Glomerular endothelial cell (primary cell): Measurements from ENCODE around the gene SPINK7. TPM values are rescaled to one million over a fixed set of nuclear protein-coding genes. Genes with fewer than 3 reads are reported as not detected.
"Not testable (repeated sequence)": the region's sequence is repeated elsewhere in the genome, so short reads cannot be mapped to it uniquely, and the experiment has no call there.

Source experiments
- DNase-seq: peaks from one replicate; pipeline ENCODE4 v3.0.0-alpha.2; 2011; ENCODE audit warnings: low read depth, low spot score; ENCODE audit errors: extremely low read depth
- total RNA-seq: library from RNA; depleted of rRNA; stranded (reverse); fragments of >200 nt; gene quantifications from 2 replicates; pipeline ENCODE4 v1.2.3, GENCODE V29; 2015

The SPINK7 gene
- not detected in 2 replicates for total RNA-seq

DNA sequence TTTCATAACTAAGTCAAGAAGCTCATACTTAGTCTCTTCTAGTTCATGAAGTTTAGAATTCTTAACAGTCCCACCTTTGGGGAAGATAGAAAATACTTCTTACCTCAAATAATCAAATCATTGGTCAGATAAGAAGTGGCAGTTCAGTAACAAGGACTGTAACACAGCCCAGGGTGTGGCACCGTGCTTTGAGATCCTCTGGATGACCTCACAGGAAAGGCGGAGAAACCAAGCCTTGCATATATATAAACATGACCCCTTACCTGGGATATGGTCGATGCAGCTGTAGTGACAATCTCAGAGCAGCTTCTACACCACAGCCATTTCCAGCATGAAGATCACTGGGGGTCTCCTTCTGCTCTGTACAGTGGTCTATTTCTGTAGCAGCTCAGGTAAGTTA lies at the start of gene SPINK7:
Gene SPINK7 (plus strand): TSS at position 271 of the 400 bp plus-strand sequence. CDS start 61 bp downstream, at position 332.
- DNase-seq = no peak

DNA sequence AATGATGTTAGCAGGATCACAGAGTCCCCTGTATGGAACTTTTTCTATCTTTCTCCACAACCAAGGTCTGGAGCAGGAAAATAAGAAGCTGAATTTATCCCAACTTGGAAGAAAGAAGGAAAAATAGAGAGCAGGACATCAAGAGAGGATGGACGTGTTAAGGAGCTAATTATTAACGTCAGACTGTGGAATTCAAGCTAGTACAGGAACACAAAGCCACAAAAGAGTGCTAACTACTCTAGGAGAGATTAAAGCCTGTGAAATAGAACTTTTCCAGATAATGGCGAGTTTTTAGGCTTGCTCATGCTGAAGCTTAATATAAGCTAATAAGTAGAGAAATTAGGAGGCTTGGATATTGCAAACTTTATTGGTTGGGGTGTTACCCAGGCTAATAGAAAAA lies 44.3 kb upstream of the SPINK7 start:
- DNase-seq = no peak

DNA sequence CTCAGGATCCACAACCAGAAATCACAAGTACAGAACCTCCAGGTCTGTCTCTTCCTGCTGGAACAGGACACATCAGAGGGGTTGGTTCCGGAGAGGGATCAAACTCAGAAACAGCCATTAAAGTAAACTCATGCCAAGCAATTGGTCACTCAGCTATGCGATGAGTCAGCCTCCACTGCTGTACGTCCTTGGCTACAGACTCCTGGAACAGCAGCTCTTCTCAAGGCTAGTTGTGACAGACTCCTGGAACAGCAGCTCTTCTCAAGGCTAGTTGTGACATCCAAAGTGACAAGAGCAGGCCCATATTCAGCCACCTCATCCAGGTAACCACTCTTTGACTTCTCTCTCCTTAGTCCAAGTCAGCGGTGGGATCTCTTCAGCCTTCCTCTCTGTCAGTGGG lies 43.7 kb upstream of the SPINK7 start, which contains the start of gene SPINK13:
Gene SPINK13 (plus strand): TSS at position 229 of the 400 bp plus-strand sequence. CDS start 1,279 bp downstream, outside the sequence.
- DNase-seq = peak; percentile 22

DNA sequence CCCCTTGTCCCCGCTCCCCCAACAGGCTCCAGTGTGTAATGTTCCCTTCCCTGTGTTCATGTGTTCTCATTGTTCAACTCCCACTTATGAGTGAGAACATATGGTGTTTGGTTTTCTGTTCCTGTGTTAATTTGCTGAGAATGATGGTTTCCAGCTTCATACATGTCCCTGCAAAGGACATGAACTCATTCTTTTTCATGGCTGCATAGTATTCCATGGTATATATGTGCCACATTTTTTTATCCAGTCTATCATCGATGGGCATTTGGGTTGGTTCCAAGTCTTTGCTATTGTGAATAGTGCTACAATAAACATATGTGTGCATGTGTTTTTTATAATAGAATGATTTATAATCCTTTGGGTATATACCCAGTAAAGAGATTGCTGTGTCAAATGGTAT lies 37.1 kb upstream of the SPINK7 start:
- DNase-seq = not testable (repeated sequence)

DNA sequence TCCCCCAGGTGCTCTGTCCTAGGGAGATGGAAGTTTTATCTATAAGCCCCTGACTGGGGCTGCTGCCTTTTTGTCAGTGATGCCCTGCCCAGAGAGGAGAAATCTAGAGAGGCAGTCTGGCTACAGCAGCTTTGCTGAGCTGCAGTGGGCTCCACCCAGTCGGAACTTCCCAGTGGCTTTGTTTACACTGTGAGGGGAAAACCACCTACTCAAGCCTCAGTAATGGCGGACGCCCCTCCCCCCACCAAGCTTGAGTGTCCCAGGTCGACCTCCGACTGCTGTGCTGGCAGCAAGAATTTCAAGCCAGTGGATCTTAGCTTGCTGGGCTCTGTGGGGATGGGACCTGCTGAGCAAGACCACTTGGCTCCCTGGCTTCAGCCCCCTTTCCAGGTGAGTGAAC lies 31.3 kb upstream of the SPINK7 start:
- not testable (repeated sequence) for DNase-seq

GRCh38 chr5:148281336-148281735 lies 30.9 kb upstream of the SPINK7 start:
- DNase-seq = not testable (repeated sequence)

DNA sequence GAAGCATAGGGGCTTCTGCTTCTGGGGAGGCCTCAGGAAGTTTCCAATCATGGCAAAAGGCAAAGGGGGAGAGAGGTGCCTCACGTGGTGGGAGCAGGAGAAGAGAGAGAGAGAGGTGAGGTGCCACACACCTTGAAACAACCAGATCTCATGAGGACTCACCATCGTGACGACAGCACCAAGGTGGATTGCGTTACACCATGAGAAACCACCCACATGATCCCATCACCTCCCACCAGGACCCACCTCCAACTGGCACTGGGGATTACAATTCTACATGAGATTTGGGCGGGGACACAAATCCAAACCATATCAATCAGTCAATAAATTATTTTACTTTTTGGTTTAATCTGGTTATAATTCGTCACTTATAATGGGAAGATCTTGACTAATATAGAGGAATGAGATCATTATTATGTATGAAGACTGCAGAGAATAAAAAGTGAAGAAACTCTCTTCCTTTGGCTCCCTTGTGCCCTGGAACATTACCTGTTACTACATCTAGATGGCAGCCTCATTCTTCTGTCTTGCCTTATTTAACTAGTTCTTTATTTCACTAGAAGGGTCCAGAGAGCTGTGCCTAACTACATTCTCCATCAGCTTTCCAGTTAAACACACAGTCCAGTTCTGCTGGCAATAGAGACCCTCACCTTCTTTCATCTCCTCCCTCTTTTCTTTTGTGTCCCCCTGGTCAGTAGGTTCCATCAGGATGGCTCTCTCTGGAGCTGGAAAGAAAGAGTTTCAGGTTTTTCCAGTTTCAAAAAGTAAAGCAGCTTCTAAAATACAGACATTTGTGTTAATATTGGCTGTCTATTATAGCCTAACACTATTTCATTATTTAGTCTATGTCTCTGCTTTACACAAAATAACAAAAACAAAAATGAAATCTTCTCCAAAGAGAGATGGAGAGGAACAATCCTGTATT lies 21.7 kb upstream of the SPINK7 start:
- DNase-seq = no peak

GRCh38 chr5:148297731-148298130 lies 14.5 kb upstream of the SPINK7 start:
- DNase-seq = no peak

DNA sequence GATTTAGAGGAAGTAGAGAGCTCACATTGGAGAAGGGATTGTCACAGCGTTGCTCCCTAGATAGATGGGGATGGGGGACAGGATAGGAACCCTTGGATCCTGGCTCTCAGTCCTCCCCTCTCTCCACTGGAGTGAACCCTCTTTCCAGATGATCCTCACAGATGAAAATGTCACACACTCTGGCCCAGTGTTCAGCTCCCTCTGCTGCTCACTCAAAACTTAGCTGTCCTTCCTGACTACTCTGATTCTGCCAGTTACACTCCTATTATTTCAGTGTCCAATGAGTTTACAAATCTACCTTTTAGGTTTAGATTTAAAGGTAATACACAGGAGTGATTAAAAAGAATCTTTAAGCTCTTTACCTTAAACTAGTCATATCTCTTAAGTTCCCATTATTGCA lies 5.8 kb upstream of the SPINK7 start:
- DNase-seq = no peak

DNA sequence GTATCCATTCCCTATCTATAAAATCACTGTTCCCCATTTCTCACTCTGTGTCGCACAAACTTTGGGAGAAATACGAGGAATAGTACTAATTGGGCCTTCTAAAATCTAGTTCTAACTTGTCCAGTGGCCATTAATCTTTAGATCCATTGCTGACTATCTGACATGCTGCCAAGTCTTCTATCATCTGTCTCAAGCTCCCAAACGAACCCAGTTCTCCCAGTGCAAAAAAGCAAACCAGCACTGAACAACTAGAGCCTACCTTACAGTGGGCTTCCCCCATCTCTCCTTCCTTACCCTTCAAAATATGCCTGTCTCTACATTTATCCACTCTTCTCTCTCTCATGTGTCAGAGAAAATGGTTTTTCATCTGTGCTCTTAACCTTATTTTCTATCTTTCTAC lies 3.2 kb upstream of the SPINK7 start:
- DNase-seq = no peak

DNA sequence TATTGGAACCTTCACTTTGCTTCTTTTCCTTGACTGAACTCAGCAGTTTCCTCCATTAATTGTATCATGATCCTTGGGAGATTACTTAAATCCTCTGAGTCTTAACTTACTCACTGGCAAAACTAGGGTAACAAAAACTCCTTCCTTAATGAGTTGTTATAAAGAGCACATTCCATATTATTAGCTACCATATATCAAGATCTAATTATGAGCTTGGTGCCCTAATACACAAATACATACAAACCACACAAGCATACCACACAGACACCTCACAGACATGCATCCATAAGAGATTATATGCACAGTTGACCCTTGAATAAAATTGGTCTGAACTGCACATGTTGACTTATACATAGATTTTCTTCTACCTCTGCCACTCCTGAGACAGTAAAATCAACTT lies 2.5 kb upstream of the SPINK7 start:
- DNase-seq = no peak

DNA sequence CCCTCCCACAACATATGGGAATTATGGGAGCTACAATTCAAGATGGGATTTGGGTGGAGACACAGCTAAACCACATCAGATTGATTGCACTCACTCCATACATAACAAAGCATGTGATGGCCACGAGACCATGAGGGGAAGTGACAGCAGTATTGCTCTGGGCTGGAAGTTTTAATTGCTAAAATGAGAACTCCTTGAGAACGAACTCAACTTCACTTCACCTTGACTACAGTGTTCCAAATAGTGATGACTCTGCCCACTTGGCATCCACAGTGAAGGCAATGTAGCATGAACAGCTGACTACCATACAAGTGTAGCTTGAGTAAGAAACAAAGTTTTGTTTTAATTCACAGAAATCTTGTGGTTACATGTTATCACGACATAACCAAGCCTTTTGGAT lies 739 bp upstream of the SPINK7 start:
- DNase-seq = no peak

DNA sequence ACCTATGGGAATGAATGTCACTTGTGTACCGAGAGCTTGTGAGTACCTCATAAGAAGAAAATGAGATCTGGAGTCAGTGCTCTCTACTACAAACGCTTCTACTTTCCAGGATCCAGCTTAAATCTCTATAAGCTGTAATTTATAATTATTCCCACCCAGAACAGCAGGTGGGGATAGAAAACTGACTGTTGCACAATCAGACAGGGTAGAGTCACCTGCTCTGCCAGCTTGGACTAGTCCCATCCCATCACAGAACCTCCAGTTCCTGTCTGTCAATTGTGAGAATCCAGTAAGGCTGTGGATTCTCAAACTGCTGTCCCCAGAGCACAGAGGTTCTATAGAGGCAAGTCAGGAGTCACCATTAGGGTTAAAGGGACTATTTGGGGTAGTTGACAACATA lies 2.0 kb downstream of the SPINK7 start:
- no peak for DNase-seq

DNA sequence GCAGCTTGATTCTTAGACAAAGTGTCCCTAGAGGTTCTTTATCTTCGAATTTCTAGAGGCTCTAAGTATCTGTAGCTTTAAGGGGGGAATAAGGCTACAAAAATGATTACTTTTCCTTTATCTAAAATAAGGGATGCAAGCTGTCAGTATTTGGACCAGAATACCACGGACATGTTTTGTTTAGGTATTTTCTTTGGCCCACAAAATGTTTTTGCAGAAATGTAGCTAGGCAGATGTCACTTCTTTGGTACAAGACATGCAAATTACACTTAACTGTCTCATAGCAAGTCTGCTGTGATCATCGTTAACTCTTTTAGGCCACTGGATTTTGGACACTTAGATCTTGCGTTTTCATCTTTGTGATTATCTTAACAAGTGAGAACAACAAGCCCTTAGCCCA lies 2.5 kb downstream of the SPINK7 start:
- no peak for DNase-seq

GRCh38 chr5:148320011-148320963 lies 8.1 kb downstream of the SPINK7 start:
- DNase-seq = not testable (repeated sequence)

GRCh38 chr5:148333262-148333849 lies 21.1 kb downstream of the SPINK7 start:
- DNase-seq = no peak

DNA sequence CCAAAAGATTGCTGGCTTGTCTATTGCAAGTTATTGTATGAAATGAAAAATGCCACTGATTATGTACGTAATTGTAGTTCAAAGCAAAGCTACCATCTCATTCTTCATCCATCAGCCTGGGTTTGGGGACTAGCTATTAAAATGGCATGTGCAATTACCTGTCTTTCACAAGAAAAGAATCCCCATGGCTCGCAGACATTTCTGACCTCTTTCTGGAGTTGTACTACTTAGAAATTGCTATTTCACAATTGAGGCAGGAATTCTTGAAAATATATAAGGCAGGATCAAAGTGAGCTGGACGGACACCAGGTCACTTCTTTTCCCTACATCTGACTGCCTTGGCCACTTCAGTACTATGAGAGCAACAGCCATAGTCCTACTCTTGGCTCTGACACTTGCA lies 23.0 kb downstream of the SPINK7 start, which contains the start of gene SPINK9:
Gene SPINK9 (plus strand): TSS at position 301 of the 400 bp plus-strand sequence. CDS start 55 bp downstream, at position 356.
- DNase-seq = no peak

- no peak for DNase-seq
Measured at GRCh38 chr5:148336704-148337435, 24.6 kb downstream of the SPINK7 start.

DNA sequence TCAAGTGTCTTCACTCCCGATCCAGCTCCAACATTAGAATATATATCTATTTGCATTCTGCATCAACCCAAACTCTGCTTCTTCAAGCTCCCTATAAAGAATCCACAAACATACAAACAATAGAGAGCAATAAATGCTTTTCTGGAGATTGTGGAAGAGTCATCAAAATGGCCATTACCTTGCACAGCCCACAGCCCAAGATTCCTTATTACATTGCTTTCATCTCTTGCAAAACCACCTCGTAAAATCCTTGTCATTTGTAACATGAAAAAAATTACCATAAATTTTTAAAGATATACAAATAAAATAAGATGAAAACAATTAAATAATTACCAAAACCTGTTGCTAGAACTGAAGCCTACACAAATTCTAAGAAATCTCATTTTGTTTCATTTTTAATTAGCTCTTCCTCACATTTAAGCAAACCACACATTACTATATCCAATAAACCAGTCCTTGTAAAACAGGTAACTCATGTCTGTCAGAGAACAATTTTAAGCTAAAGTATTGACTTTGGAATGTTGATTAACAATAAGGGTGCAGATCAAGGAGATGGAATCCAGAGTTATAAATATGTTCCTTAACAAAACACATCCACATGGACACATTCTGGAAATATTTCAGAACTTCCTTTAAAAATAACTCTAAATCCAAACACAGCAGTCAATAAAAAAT lies 30.3 kb downstream of the SPINK7 start:
- DNase-seq = no peak

DNA sequence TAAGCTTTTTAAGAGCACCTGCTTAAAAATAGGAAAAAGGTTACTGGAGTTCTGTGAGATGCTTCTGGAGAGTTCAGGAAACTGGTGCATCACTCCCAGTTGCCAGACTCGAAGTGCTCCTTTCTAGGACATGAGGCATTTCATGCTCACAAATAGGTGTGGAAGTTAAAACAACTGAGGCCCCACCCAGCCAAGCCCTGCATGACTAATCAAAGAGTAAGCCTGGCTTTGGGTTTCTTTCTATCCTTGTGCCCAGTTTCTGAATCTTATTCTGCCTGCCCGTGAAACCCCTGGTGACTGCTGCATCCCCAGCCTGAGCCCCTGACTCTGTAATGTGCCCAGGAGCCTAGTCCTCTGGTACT lies 30.8 kb downstream of the SPINK7 start:
- no peak for DNase-seq
